GM19438 (cell line): ENCODE measurements around the gene PRKAA1.
"Not testable (repeated sequence)": the region's sequence is repeated elsewhere in the genome, so short reads cannot be mapped to it uniquely, and the experiment has no call there.

Experiments
- ATAC-seq: cut with Tn5 transposase; IDR thresholded peaks from one replicate; pipeline ENCODE4 v1.9.1; 2021; ENCODE audit warnings: low read depth; ENCODE audit not compliant: unreplicated experiment

The PRKAA1 gene

GRCh38 chr5:40736103-40736875, 61.9 kb downstream of the PRKAA1 start:
- no peak for ATAC-seq

- no peak for ATAC-seq
Observed at GRCh38 chr5:40735609-40736008, 62.6 kb downstream of the PRKAA1 start.

- no peak for ATAC-seq
Observed at GRCh38 chr5:40734986-40735385, 63.2 kb downstream of the PRKAA1 start.

GRCh38 chr5:40733879-40734563, 64.2 kb downstream of the PRKAA1 start:
- no peak for ATAC-seq

GRCh38 chr5:40733434-40733833, 64.7 kb downstream of the PRKAA1 start:
- ATAC-seq: no peak

- ATAC-seq: not testable (repeated sequence)
Observed at GRCh38 chr5:40722497-40722911, 75.7 kb downstream of the PRKAA1 start.

GRCh38 chr5:40720069-40720468, 78.1 kb downstream of the PRKAA1 start:
- ATAC-seq: no peak

GRCh38 chr5:40717281-40717680, 80.9 kb downstream of the PRKAA1 start:
- ATAC-seq: no peak

- ATAC-seq: no peak
Observed at GRCh38 chr5:40716590-40716989, 81.6 kb downstream of the PRKAA1 start.

- ATAC-seq: no peak
Observed at GRCh38 chr5:40716000-40716399, 82.2 kb downstream of the PRKAA1 start.

GRCh38 chr5:40714001-40714400, 84.2 kb downstream of the PRKAA1 start:
- ATAC-seq: no peak

- ATAC-seq: not testable (repeated sequence)
Observed at GRCh38 chr5:40710575-40710974, 87.6 kb downstream of the PRKAA1 start.
